Activated CD8-positive, alpha-beta memory T cell treated with anti-CD3 and anti-CD28 coated beads for 1 hour (primary cell): Measurements from ENCODE around the gene MCM9.
"Not testable (repeated sequence)": the region's sequence is repeated elsewhere in the genome, so short reads cannot be mapped to it uniquely, and the experiment has no call there.

Source experiments
- DNase-seq, 2 donors: peaks; one replicate each; pipeline ENCODE4 v3.0.0-alpha.2; 2020; ENCODE audit warnings: low read depth in 1 of 2; ENCODE audit errors: extremely low read depth in 1 of 2

The MCM9 gene

DNA sequence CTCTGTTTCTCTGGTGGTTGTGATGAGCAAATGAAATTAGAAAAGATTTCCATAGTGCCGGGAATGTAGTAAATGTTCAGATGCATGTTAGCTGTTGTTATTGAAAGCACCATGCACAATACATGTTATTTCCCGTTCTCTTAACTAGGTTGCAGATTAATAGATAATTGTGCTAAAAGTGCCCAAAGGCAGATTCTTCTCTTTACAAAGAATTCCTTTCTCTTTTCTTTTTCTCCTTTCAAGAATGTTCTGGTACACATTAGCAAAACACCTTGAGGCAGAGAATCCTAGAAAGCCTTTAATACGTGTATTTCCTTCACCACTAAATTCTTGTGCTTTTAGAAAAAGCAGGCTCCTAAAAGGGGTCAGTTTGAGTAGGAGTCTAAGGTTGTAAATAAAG is 162.1 kb downstream of the MCM9 start:
- no peak for DNase-seq

DNA sequence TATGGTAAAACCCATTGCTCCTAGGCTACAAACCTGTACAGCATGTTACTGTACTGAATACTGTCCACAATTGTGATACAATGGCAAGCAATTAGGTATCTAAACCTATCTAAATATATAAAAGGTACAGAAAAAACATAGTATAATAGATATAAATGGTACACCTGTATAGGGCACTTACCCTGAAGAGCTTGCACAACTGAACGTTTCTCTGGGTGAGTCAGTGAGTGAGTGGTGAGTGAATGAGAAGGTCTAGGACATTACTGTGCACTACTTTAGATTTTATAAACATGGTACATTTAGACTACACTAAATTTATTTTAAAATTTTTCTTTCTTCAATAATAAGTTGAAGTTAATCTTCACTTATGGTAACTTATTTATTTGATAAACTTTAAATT is 163.7 kb downstream of the MCM9 start:
- no peak for DNase-seq

GRCh38 chr6:118770835-118771234 is 164.1 kb downstream of the MCM9 start:
- DNase-seq: no peak

GRCh38 chr6:118770112-118770788 is 164.7 kb downstream of the MCM9 start:
- DNase-seq: no peak

GRCh38 chr6:118768904-118769325 is 166.0 kb downstream of the MCM9 start:
- no peak for DNase-seq

- no peak for DNase-seq
These were observed 166.5 kb downstream of the MCM9 start for GRCh38 chr6:118768441-118768840.

DNA sequence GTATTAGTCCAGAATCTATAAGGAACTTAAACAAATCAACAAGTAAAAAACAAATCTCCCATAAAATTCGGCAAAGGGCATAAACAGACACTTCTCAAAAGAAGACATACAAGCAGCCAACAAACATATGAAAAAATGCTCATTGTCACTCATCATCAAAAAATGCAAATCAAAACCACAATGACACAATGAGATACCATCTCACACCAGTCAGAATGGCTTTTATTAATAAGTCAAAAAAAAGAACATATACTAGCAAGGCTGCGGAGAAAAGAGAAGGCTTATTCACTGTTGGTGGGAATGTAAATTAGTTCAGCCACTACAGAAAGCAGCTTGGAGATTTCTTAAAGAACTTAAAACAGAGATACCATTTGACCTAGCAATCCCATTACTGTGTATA is 169.6 kb downstream of the MCM9 start:
- DNase-seq: not testable (repeated sequence)

GRCh38 chr6:118764766-118765165 is 170.2 kb downstream of the MCM9 start:
- no peak for DNase-seq
